HuH-7 (cell line): Measurements from ENCODE around the gene LMBR1L.

Experiments used
- DNase-seq: peaks from one replicate; pipeline ENCODE4 v3.0.0; 2011; ENCODE audit warnings: low spot score

The LMBR1L gene

DNA sequence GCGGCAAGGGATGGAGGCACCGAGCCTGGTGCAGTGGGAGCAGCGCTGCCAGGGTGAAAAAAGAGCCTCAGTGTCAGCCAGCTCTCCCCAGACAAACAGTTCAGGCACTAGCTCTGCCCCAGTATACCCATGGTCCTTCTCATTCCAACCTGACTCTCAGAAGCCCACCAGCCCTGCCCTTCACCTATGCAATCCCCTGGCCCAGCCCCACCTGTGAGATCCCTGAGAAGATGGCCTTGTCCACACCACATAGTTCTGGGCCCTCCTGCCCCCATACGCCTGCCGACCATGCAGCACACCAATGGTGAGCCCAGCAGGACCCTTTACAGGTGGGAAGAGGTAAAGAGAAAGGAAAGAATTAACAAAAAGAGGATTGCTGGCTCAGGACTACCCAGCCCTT is 56.6 kb downstream of the LMBR1L start:
- DNase-seq = no peak

DNA sequence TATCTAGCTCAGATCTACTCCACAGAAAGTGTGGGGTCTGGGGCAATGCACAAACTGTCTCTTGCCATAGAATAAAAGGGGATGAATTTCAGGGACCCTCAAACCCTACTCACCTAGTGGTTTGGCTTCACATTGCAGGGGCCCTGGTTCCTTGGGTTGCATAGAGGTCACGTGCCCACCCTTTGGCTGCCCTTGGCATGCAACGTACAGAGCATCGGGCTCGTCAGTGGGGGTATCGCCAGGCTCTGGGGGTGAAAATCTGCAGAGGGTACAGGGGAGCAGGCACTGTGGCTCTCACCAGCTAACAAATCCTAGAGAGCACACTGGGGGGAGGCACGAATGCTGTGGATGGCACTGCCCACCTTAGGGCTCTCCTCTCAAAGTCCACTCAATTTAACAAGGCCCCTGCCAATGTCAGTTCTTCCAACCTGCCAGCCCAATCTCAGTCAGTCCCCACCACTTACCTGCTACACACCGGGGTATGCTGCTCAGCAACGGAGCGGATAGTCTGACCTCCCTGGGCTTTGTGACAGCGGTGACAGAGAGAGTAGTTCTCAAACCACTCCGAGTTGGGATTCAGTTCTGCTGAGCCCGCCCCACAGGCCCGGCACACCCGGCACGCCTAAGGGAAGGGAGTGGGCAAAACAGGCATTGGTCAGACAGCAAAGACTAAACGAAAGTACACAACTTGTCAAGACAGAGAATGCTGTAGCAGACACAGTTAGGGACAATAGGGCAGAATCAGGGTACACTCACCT is 58.0 kb downstream of the LMBR1L start:
- no peak for DNase-seq

DNA sequence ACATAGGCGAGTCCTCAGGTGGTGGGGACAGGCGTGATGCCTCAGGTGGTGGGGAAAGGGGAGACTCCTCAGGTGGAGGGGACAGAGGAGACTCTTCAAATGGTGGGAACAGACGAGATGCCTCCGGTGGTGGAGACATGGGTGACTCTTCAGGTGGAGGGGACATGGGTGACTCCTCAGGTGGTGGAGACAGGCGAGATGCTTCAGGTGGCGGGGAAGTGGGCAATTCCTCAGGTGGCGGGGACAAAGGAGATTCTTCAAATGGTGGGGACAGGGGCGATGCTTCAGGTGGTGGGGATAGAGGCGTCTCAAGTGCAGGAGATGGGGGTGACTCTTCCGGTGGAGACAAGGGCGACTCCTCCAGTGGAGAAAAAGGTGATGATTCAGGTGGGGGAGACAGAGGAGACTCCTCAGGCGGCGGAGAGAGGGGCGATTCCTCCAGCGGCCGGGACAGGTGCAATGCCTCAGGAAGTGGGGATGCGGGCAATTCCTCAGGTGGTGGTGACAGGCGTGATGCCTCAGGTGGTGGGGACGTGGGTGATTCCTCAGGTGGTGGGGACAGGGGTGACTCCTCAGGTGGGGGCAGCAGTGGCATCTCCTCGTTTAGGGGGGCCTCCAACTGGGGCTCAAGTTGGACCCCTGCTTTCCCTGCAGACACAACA is 58.7 kb downstream of the LMBR1L start:
- DNase-seq = no peak

DNA sequence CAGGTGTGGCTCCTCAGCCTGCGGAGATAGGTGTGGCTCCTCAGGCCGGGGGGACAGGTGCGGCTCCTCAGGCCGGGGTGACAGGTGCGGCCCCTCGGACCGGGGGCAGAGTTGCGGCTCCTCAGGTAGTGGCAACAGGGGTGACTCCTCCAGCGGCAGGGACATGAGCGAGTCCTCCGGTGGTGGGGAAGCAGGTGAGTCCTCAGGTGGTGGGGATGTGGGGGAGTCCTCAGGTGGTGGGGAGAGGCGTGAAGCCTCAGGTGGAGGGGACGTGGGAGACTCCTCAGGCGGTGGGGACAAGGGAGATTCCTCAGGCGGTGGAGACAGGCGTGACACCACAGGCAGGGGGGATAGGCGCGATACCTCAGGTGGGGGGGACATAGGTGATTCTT is 59.3 kb downstream of the LMBR1L start:
- DNase-seq = no peak

DNA sequence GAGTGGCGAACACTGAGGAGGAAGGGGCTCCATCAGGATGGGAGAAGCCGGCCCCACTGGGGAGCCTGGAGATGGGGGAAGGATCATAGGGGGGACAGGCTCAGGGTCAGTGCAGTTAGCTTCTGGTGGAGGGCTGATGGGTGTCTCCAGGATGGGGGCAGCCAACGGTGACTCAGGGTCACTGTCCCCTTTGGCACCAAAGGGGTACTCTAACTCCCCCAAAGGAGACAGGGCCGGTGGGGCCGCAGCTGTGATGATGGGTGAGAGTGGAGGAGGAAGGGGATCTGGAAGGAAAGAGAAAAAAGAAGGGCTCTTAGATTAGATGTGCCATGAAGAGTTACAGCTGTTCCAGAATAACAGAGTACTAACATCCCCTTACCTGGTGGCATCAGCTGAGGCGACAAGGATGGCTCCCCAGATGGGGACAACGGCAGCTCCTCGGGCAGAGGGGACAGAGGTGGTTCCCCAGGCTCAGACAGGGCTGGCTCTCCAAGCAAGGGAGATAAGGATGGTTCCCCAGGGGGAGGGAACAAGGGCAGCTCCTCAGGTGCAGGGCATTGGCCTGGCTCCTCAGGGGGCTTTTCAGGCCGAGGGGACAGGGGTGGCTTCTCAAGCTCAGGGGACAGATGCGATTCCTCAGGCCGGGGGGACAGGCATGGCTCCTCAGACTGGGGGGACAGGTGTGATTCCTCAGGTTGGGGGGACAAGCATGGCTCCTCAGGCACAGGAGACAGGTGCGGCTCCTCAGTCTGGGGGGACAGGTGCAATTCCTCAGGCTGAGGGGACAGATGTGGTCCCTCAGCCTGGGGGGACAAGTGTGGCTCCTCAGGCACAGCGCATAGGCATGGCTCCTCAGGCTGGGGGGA is 59.9 kb downstream of the LMBR1L start:
- no peak for DNase-seq

DNA sequence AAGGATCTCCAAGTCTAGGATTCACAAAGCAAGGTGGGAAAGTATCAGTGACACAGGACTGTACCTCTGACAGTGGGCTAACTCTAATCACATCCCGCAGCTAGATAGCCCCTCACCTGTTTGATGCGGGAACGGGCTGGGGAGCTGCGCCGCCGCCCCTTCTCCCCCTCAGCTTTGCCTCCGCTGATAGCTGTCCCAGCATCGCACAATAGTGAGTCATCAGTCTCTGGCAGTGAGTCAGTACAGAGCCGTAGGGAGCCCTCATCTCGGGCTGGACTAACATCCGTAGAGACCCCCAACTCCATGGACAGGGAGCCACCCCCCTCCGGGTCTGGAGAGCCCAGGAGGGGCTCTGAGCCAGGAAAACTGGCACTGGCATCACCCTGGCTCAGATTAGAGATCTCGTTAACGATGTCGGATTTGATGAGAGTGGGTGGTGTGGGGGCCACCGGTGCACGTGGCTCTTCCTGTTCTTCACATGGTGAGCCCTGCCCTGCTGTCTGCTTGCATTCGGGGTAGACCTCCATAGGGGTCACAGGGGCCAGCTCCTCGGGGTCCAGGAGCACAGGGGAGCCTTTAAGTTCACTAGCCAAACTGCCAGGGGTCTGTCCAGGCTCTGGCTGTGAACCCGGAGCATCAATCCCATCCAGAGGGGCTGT is 61.0 kb downstream of the LMBR1L start:
- no peak for DNase-seq

DNA sequence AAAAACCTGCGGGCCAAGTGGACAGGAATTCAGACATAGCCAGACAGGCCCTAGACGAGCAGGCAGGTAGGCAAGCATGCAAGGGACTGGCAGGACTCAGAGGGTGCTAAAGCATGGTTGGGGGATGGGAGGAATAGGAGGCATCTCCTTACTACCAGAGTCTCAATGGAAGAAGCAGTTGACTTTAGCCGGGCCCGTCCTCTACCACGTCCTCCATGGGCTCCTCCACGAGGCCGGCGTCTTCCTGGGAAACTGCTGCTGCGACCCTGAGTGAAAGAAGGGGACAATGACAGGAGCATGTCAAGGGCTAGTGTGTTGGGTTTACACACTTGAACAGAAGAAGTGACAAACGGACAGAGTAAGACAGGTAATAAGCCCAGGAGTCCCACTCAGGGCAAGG is 61.7 kb downstream of the LMBR1L start:
- DNase-seq = no peak
